Neural cell (in vitro differentiated cells): ENCODE measurements around the gene LYPD6. TPM values are rescaled to one million over a fixed set of nuclear protein-coding genes. Genes with fewer than 3 reads are reported as not detected.

Source experiments
- H2AFZ ChIP-seq: fragments of 200-600, 300-800 bp; sonication (generic), shearing (Covaris generic); 2 replicates; pipeline ENCODE4 v1.6.0; 2014; ENCODE audit warnings: low read depth, mild to moderate bottlenecking, antibody characterized with exemption, low read length, moderate library complexity
- H3F3A ChIP-seq: fragments of 200-600 bp; shearing (Covaris generic); 2 replicates; pipeline ENCODE4 v1.6.1; 2016; ENCODE audit warnings: mild to moderate bottlenecking, moderate library complexity, mixed read lengths, antibody characterized with exemption, low read length; ENCODE audit not compliant: insufficient read depth, poor library complexity, severe bottlenecking
- H3K27ac ChIP-seq: fragments of 200-600, 300-800 bp; sonication (generic), shearing (Covaris generic); 2 replicates; pipeline ENCODE4 v1.5.1; 2014; ENCODE audit warnings: mild to moderate bottlenecking, low read length, moderate library complexity
- H3K27me3 ChIP-seq: fragments of 300-800, 200-600 bp; sonication (generic), shearing (Covaris generic); 2 replicates; pipeline ENCODE4 v1.6.0; 2014; ENCODE audit warnings: mild to moderate bottlenecking, low read depth, low read length, moderate library complexity; ENCODE audit not compliant: insufficient read depth
- H3K36me3 ChIP-seq: fragments of 300-800, 200-600 bp; sonication (generic), shearing (Covaris generic); 2 replicates; pipeline ENCODE4 v1.5.1; 2014; ENCODE audit warnings: mild to moderate bottlenecking, antibody characterized with exemption, low read length, moderate library complexity; ENCODE audit not compliant: insufficient read depth
- H3K4me2 ChIP-seq: fragments of 300-800, 200-600 bp; sonication (generic), shearing (Covaris generic); 2 replicates; pipeline ENCODE4 v1.6.0; 2014; ENCODE audit warnings: mild to moderate bottlenecking, low read length
- H3K4me3 ChIP-seq: fragments of 300-800, 200-600 bp; sonication (generic), shearing (Covaris generic); 2 replicates; pipeline ENCODE4 v1.5.1; 2014; ENCODE audit warnings: mild to moderate bottlenecking, low read length, moderate library complexity
- H3K79me2 ChIP-seq: fragments of 200-600 bp; shearing (Covaris generic); replicated peaks from 2 replicates; pipeline ENCODE4 v1.6.0; 2014; ENCODE audit warnings: mild to moderate bottlenecking, low read length, moderate library complexity; ENCODE audit not compliant: insufficient read depth
- H3K9ac ChIP-seq: fragments of 300-800, 200-600 bp; sonication (generic), shearing (Covaris generic); 2 replicates; pipeline ENCODE4 v1.6.1; 2016; ENCODE audit warnings: mild to moderate bottlenecking, low read length, mixed read lengths
- H3K9me2 ChIP-seq: fragments of 200-600 bp; shearing (Covaris generic); 2 replicates; pipeline ENCODE4 v1.6.1; 2016; ENCODE audit warnings: mild to moderate bottlenecking, low read length, mixed read lengths; ENCODE audit not compliant: insufficient read depth
- H3K9me3 ChIP-seq: fragments of 200-600, 300-800 bp; sonication (generic), shearing (Covaris generic); 2 replicates; pipeline ENCODE4 v1.6.1; 2016; ENCODE audit warnings: mild to moderate bottlenecking, mixed run types, low read length, moderate library complexity, mixed read lengths
- H4K20me1 ChIP-seq: fragments of 200-600 bp; shearing (Covaris generic); 2 replicates; pipeline ENCODE4 v1.6.1; 2016; ENCODE audit warnings: mild to moderate bottlenecking, mixed run types; ENCODE audit not compliant: insufficient read depth
- CTCF ChIP-seq: fragments of 450-650 bp; IDR thresholded peaks from 2 replicates; pipeline ENCODE4 v1.5.1; 2014; ENCODE audit warnings: antibody characterized with exemption, mild to moderate bottlenecking, moderate library complexity; ENCODE audit not compliant: poor library complexity, severe bottlenecking
- EP300 ChIP-seq: fragments of 450-650 bp; conservative IDR thresholded peaks from 2 replicates; pipeline ENCODE4 v1.6.1; 2014; ENCODE audit warnings: antibody characterized with exemption, mild to moderate bottlenecking, moderate library complexity; ENCODE audit not compliant: poor library complexity, severe bottlenecking
- EZH2 ChIP-seq: fragments of 200-600, 300-800 bp; shearing (Covaris generic), sonication (generic); IDR thresholded peaks from 2 replicates; pipeline ENCODE4 v1.6.1; 2014; ENCODE audit warnings: antibody characterized with exemption, low read length, borderline replicate concordance, mild to moderate bottlenecking; ENCODE audit not compliant: insufficient read depth, poor library complexity, severe bottlenecking
- MXI1 ChIP-seq: fragments of 450-650 bp; conservative IDR thresholded peaks from 2 replicates; pipeline ENCODE4 v1.6.1; 2014; ENCODE audit warnings: antibody characterized with exemption, mild to moderate bottlenecking; ENCODE audit not compliant: poor library complexity, severe bottlenecking
- POLR2AphosphoS5 ChIP-seq: IDR thresholded peaks from 2 replicates; pipeline ENCODE4 v1.6.1; 2012
- RAD21 ChIP-seq: fragments of 450-650 bp; conservative IDR thresholded peaks from 2 replicates; pipeline ENCODE4 v1.6.1; 2014; ENCODE audit warnings: antibody characterized with exemption, mild to moderate bottlenecking, moderate library complexity
- REST ChIP-seq: IDR thresholded peaks from 2 replicates; pipeline ENCODE4 v1.6.1; 2012; ENCODE audit warnings: borderline replicate concordance
- SMC3 ChIP-seq: fragments of 450-650 bp; conservative IDR thresholded peaks from 2 replicates; pipeline ENCODE4 v1.6.1; 2014; ENCODE audit warnings: antibody characterized with exemption, mild to moderate bottlenecking, moderate library complexity; ENCODE audit not compliant: poor library complexity
- TAF1 ChIP-seq: IDR thresholded peaks from 2 replicates; pipeline ENCODE4 v1.6.1; 2012; ENCODE audit warnings: low read depth
- polyA plus RNA-seq: library from polyadenylated mRNA; depleted of rRNA; stranded (reverse); fragments of >200 nt; gene quantifications from 2 replicates; pipeline ENCODE4 v1.2.3, GENCODE V29; 2014

Gene LYPD6
- polyA plus RNA-seq, 1 donor from 2014 or later = 2.3 TPM

- Histone ChIP-seq H3K9me2 (no peaks in the 10 kb centered on the region), H3K27me3 (no peaks in the 10 kb centered on the region), H3K4me3 (no peak overlapping the region), H3K4me2 (no peak overlapping the region), H3K9ac (no peak overlapping the region), H4K20me1 (no peaks in the 10 kb centered on the region), H2AFZ (no peak overlapping the region), H3K9me3 (no peaks in the 10 kb centered on the region), H3K27ac (no peak overlapping the region), H3K36me3 (no peaks in the 10 kb centered on the region), H3F3A (no peaks in the 10 kb centered on the region), H3K79me2 (no peaks in the 10 kb centered on the region)
- TF ChIP-seq POLR2AphosphoS5 = no peak
- no peak for TF ChIP-seq REST
- TF ChIP-seq EP300 = no peak
- no peak for TF ChIP-seq TAF1
- TF ChIP-seq MXI1 = no peak
- TF ChIP-seq CTCF = no peak
- TF ChIP-seq RAD21 = no peak
- TF ChIP-seq EZH2 = no peak
- TF ChIP-seq SMC3 = no peak
Measured at GRCh38 chr2:149473068-149473467, 142.7 kb downstream of the LYPD6 start.

- no peaks in the 10 kb centered on the region for H4K20me1 ChIP-seq
- H3K9ac ChIP-seq = no peak overlapping the region
- no peaks in the 10 kb centered on the region for H3F3A ChIP-seq
- no peaks in the 10 kb centered on the region for H3K79me2 ChIP-seq
- no peaks in the 10 kb centered on the region for H3K9me2 ChIP-seq
- no peak overlapping the region for H3K4me2 ChIP-seq
- H3K27me3 ChIP-seq = no peaks in the 10 kb centered on the region
- no peak overlapping the region for H3K4me3 ChIP-seq
- TF ChIP-seq EZH2 (no peak), SMC3 (no peak), RAD21 (no peak), MXI1 (no peak), EP300 (no peak), REST (no peak), POLR2AphosphoS5 (no peak), CTCF (no peak), TAF1 (no peak)
- no peak overlapping the region for H3K27ac ChIP-seq
- H3K36me3 ChIP-seq = no peaks in the 10 kb centered on the region
- no peaks in the 10 kb centered on the region for H3K9me3 ChIP-seq
- no peak overlapping the region for H2AFZ ChIP-seq
Measured at GRCh38 chr2:149473521-149473920, 143.1 kb downstream of the LYPD6 start.
